IMR-90 (cell line): ENCODE results near the gene SHE. TPM values are rescaled to one million over a fixed set of nuclear protein-coding genes. Genes with fewer than 3 reads are reported as not detected.

Experiments
- ATAC-seq: fragments of 200-7000 bp; cut with Tn5 transposase; 2 replicates; pipeline ENCODE4 v1.9.1; 2020; ENCODE audit warnings: low read depth, mild to moderate bottlenecking, moderate library complexity
- BruUV-seq: library from RNA; stranded (reverse); fragments of 400-500 nt; replicated peaks from 2 replicates; lab custom pipeline; 2021; lab: Mats Ljungman, UMichigan
- CTCF ChIA-PET: fragments of 300-600 bp; formaldehyde crosslinking; extraction: SDS; loops from one replicate; lab custom pipeline; 2021; ENCODE audit warnings: antibody characterized with exemption; lab: Yijun Ruan, JAX
- POLR2A ChIA-PET: fragments of 300-600 bp; sonication (Branson Sonifier 250); formaldehyde crosslinking; loops from one replicate; lab custom pipeline; 2022; ENCODE audit warnings: antibody characterized with exemption; ENCODE audit not compliant: unreplicated experiment; lab: Charles Lee
- DNase-seq: peaks from one replicate; pipeline ENCODE4 v3.0.0; 2013
- H2AFZ ChIP-seq: replicated peaks from 2 replicates; pipeline ENCODE3; 2013; ENCODE audit warnings: low read length, mild to moderate bottlenecking; ENCODE audit not compliant: poor library complexity
- H2AK5ac ChIP-seq: 2 replicates; pipeline ENCODE4 v1.6.1; 2013; ENCODE audit warnings: low read depth, low read length, inconsistent platforms
- H2AK9ac ChIP-seq: replicated peaks from 2 replicates; pipeline ENCODE3; 2013; ENCODE audit warnings: mild to moderate bottlenecking, low read depth, low read length, moderate library complexity; ENCODE audit not compliant: poor library complexity
- H2BK120ac ChIP-seq: 2 replicates; pipeline ENCODE4 v1.6.1; 2013; ENCODE audit warnings: low read depth, low read length, inconsistent platforms
- H2BK15ac ChIP-seq: 3 replicates; pipeline ENCODE4 v1.6.1; 2013; ENCODE audit warnings: low read depth, low read length, inconsistent platforms
- H2BK20ac ChIP-seq: 2 replicates; pipeline ENCODE4 v1.6.1; 2013; ENCODE audit warnings: low read depth, mild to moderate bottlenecking, inconsistent platforms, low read length, moderate library complexity
- H2BK5ac ChIP-seq: 2 replicates; pipeline ENCODE4 v1.6.1; 2013; ENCODE audit warnings: mild to moderate bottlenecking, low read depth, low read length, inconsistent platforms; ENCODE audit not compliant: poor library complexity, severe bottlenecking
- H3K14ac ChIP-seq: replicated peaks from 2 replicates; pipeline ENCODE4 v1.6.1; 2013; ENCODE audit warnings: low read depth, low read length, inconsistent platforms
- H3K18ac ChIP-seq: 2 replicates; pipeline ENCODE4 v1.6.1; 2013; ENCODE audit warnings: low read depth, low read length, control low read depth
- H3K23ac ChIP-seq: 2 replicates; pipeline ENCODE4 v1.6.1; 2013; ENCODE audit warnings: low read depth, low read length, inconsistent platforms
- H3K27ac ChIP-seq: 2 replicates; pipeline ENCODE4 v1.5.1; 2013; ENCODE audit warnings: mild to moderate bottlenecking, control low read depth, low read length; ENCODE audit not compliant: insufficient read depth
- H3K27me3 ChIP-seq: 2 replicates; pipeline ENCODE4 v1.6.1; 2013; ENCODE audit warnings: low read length; ENCODE audit not compliant: control insufficient read depth, insufficient read depth
- H3K36me3 ChIP-seq: 2 replicates; pipeline ENCODE4 v1.6.1; 2013; ENCODE audit warnings: low read length, mixed read lengths; ENCODE audit not compliant: control insufficient read depth, insufficient read depth
- H3K4ac ChIP-seq: 2 replicates; pipeline ENCODE4 v1.6.1; 2013; ENCODE audit warnings: low read depth, low read length, inconsistent platforms
- H3K4me1 ChIP-seq: 2 replicates; pipeline ENCODE4 v1.6.1; 2013; ENCODE audit warnings: low read length, mixed read lengths; ENCODE audit not compliant: control insufficient read depth, insufficient read depth
- H3K4me2 ChIP-seq: 2 replicates; pipeline ENCODE4 v1.6.1; 2013; ENCODE audit warnings: low read depth, mild to moderate bottlenecking, control low read depth, low read length, moderate library complexity
- H3K4me3 ChIP-seq: 2 replicates; pipeline ENCODE4 v1.5.1; 2013; ENCODE audit warnings: low read depth, mild to moderate bottlenecking, control low read depth, low read length, moderate library complexity; ENCODE audit not compliant: insufficient read depth
- H3K56ac ChIP-seq: 2 replicates; pipeline ENCODE4 v1.6.1; 2013; ENCODE audit warnings: low read length, inconsistent platforms; ENCODE audit not compliant: insufficient read depth; ENCODE audit errors: extremely low read depth
- H3K79me1 ChIP-seq, 2 experiments: 2 replicates each; pipeline ENCODE4 v1.6.1; 2013; ENCODE audit warnings: low read length in 2 of 2, inconsistent platforms in 1 of 2, low read depth in 1 of 2
- H3K9ac ChIP-seq: 2 replicates; pipeline ENCODE4 v1.6.1; 2013; ENCODE audit warnings: low read depth, low read length, control low read depth
- H3K9me1 ChIP-seq: 2 replicates; pipeline ENCODE4 v1.6.1; 2013; ENCODE audit warnings: low read length, inconsistent platforms; ENCODE audit not compliant: insufficient read depth
- H3K9me3 ChIP-seq: 2 replicates; pipeline ENCODE4 v1.6.1; 2013; ENCODE audit warnings: low read length; ENCODE audit not compliant: control insufficient read depth, insufficient read depth
- H4K20me1 ChIP-seq: 2 replicates; pipeline ENCODE4 v1.6.1; 2013; ENCODE audit warnings: low read length, inconsistent platforms; ENCODE audit not compliant: insufficient read depth
- H4K5ac ChIP-seq: 2 replicates; pipeline ENCODE4 v1.6.1; 2013; ENCODE audit warnings: mild to moderate bottlenecking, low read depth, low read length, control low read depth
- H4K8ac ChIP-seq, 2 experiments: 2 replicates each; pipeline ENCODE4 v1.6.1; 2013; ENCODE audit warnings: low read depth in 2 of 2, low read length in 2 of 2, control low read depth in 1 of 2, inconsistent platforms in 1 of 2
- H4K91ac ChIP-seq: 2 replicates; pipeline ENCODE4 v1.6.1; 2013; ENCODE audit warnings: low read depth, low read length, inconsistent platforms; ENCODE audit not compliant: insufficient read depth
- BHLHE40 ChIP-seq: fragments of 150-350 bp; IDR thresholded peaks from 2 replicates; pipeline ENCODE4 v1.6.1; 2016; ENCODE audit warnings: mild to moderate bottlenecking, low read depth, low read length
- CEBPB ChIP-seq: IDR thresholded peaks from 2 replicates; pipeline ENCODE4 v1.6.1; 2012; ENCODE audit warnings: low read depth, low read length, improper control_type of control experiment
- CTCF ChIP-seq: conservative IDR thresholded peaks from 2 replicates; pipeline ENCODE4 v1.5.1; 2012; ENCODE audit warnings: mild to moderate bottlenecking, low read depth, low read length, improper control_type of control experiment
- ELK1 ChIP-seq: fragments of 150-350 bp; IDR thresholded peaks from 2 replicates; pipeline ENCODE4 v1.6.1; 2016; ENCODE audit warnings: low read depth, mild to moderate bottlenecking, low read length, moderate library complexity, borderline replicate concordance
- FOS ChIP-seq: fragments of 150-350 bp; IDR thresholded peaks from 2 replicates; pipeline ENCODE4 v1.6.1; 2016; ENCODE audit warnings: low read depth, low read length
- MAFK ChIP-seq: IDR thresholded peaks from 2 replicates; pipeline ENCODE4 v1.6.1; 2012; ENCODE audit warnings: low read depth, low read length, improper control_type of control experiment
- MAZ ChIP-seq: IDR thresholded peaks from 2 replicates; pipeline ENCODE4 v1.6.1; 2012; ENCODE audit warnings: low read depth, mild to moderate bottlenecking, low read length, improper control_type of control experiment, moderate library complexity, borderline replicate concordance
- MXI1 ChIP-seq: IDR thresholded peaks from 2 replicates; pipeline ENCODE4 v1.6.1; 2012; ENCODE audit warnings: low read depth, mild to moderate bottlenecking, low read length, moderate library complexity, borderline replicate concordance
- NFE2L2 ChIP-seq: fragments of 150-350 bp; IDR thresholded peaks from 2 replicates; pipeline ENCODE4 v1.6.1; 2016; ENCODE audit warnings: low read depth, mild to moderate bottlenecking, low read length
- POLR2A ChIP-seq: IDR thresholded peaks from 2 replicates; pipeline ENCODE4 v1.6.1; 2012; ENCODE audit warnings: mild to moderate bottlenecking, low read depth, low read length
- RAD21 ChIP-seq: IDR thresholded peaks from 2 replicates; pipeline ENCODE4 v1.6.1; 2012; ENCODE audit warnings: low read length, improper control_type of control experiment
- RCOR1 ChIP-seq: IDR thresholded peaks from 2 replicates; pipeline ENCODE4 v1.6.1; 2012; ENCODE audit warnings: mild to moderate bottlenecking, low read length, improper control_type of control experiment; ENCODE audit not compliant: insufficient replicate concordance
- RFX5 ChIP-seq: IDR thresholded peaks from 2 replicates; pipeline ENCODE4 v1.8.0; 2012; ENCODE audit warnings: low read depth, mild to moderate bottlenecking, low read length, moderate library complexity
- USF2 ChIP-seq: fragments of 150-350 bp; IDR thresholded peaks from 2 replicates; pipeline ENCODE4 v1.6.1; 2017; ENCODE audit warnings: mild to moderate bottlenecking, antibody characterized with exemption, low read length, low read depth
- WGBS, 2 experiments: methylation state at CpG; one replicate each; pipeline versions ENCODE4 v1.1.5 to v1.1.7; 2013; ENCODE audit warnings: missing lambda C conversion rate in 2 of 2; ENCODE audit not compliant: insufficient read length in 1 of 2; ENCODE audit errors: extremely low coverage in 2 of 2; 5-methylcytosine and 5-hydroxymethylcytosine counted together
- dilution Hi-C: fragments of 300-500 bp; cut with HindIII; formaldehyde crosslinking; loops from one replicate; pipeline ENCODE4 v1.14.3; 2018; ENCODE audit warnings: low sequenced_read_pairs; ENCODE audit not compliant: unreplicated experiment
- in situ Hi-C: fragments of 300-500 bp; cut with MboI; formaldehyde crosslinking; loops from 3 replicates; pipeline ENCODE4 v1.14.3; 2019; ENCODE audit warnings: low sequenced_read_pairs, inconsistent platforms, mixed read lengths
- intact Hi-C: fragments of 100-400 bp; cut with micrococcal nuclease; formaldehyde crosslinking; loops from 2 replicates; pipeline ENCODE4 v1.10.0; 2022
- polyA plus RNA-seq, 3 experiments: library from polyadenylated mRNA; depleted of rRNA; stranded (reverse); fragments of >200 nt; gene quantifications; 2 replicates each; pipeline ENCODE4 v1.2.3, GENCODE V29; 2012; ENCODE audit warnings: low replicate concordance in 1 of 3
- total RNA-seq: library from RNA; depleted of rRNA; stranded (reverse); fragments of >200 nt; gene quantifications from 2 replicates; pipeline ENCODE4 v1.2.3, GENCODE V29; 2012

SHE gene
- total and polyA plus RNA-seq, 2 of the 4 experiments (the other 2 are of a cell fraction), result not detected

- Histone ChIP-seq H3K14ac (no peak overlapping the region), H4K5ac (no peak overlapping the region), H3K9ac (no peak overlapping the region), H3K27ac (no peak overlapping the region), H3K4me3 (no peak overlapping the region), H3K23ac (no peak overlapping the region), H2BK15ac (no peak overlapping the region), H2AK9ac (peak overlapping the region; percentile 22), H4K8ac (no peak overlapping the region), H4K20me1 (peaks cover 4% of the 10 kb centered on the region; the same call in 1 of the 2 replicates), H3K4me1 (peaks cover 3% of the 10 kb centered on the region; the same call in 1 of the 2 replicates), H2BK5ac (no peak overlapping the region), H2BK20ac (no peak overlapping the region), H3K4ac (no peak overlapping the region), H2BK120ac (no peak overlapping the region), H3K56ac (no peak overlapping the region), H3K27me3 (peaks cover 30% of the 10 kb centered on the region), H3K79me1 (no peaks in the 10 kb centered on the region), H3K4me2 (no peak overlapping the region), H2AFZ (no peak overlapping the region), H2AK5ac (no peak overlapping the region), H3K9me1 (peaks cover 5% of the 10 kb centered on the region), H4K91ac (no peak overlapping the region), H3K9me3 (no peaks in the 10 kb centered on the region), H3K36me3 (no peaks in the 10 kb centered on the region), H3K18ac (no peak overlapping the region)
- ChIA-PET CTCF (interaction anchor here (3.4 kb wide), 1 partner anchor 62 kb away, joined by 11 read pairs; no protein-coding TSS in a partner anchor), POLR2A (no interaction called here)
- BruUV-seq, result no TSS peak
- in situ Hi-C loops, result loop anchor here (5.0 kb wide), 1 partner anchor 398 kb away; no protein-coding TSS in a partner anchor
- dilution Hi-C loops, result no loop called here
- DNase-seq (peak; percentile 86), ATAC-seq (peak; percentile 64)
- WGBS, 2 experiments, result 60% methylated on average over 2 of the region's 14 CpGs; no CpG with 5 or more reads in 1 of the 2 experiments
- intact Hi-C loops, result loop anchor here (5.0 kb wide), 1 partner anchor 183 kb away; no protein-coding TSS in a partner anchor
- TF ChIP-seq RCOR1 (no peak), NFE2L2 (no peak), ELK1 (no peak), RAD21 (no peak), BHLHE40 (peak; percentile 72), MAFK (no peak), POLR2A (no peak), USF2 (no peak), CTCF (no peak), MAZ (no peak), CEBPB (peak; percentile 86), MXI1 (no peak), RFX5 (no peak), FOS (peak; percentile 89)
Measured at GRCh38 chr1:154483941-154484803, 18.0 kb downstream of the SHE start.
